Hepatocyte (in vitro differentiated cells): ENCODE results near the gene NPM3. TPM values are rescaled to one million over a fixed set of nuclear protein-coding genes. Genes with fewer than 3 reads are reported as not detected.

Source experiments
- DNase-seq: peaks from one replicate; pipeline ENCODE4 v3.0.0-alpha.2; 2016; ENCODE audit warnings: low spot score
- H2AFZ ChIP-seq: fragments of 200-600 bp; sonication (generic); 2 replicates; pipeline ENCODE4 v1.6.0; 2016; ENCODE audit warnings: antibody characterized with exemption, mild to moderate bottlenecking
- H3K27ac ChIP-seq: fragments of 200-600 bp; sonication (generic); 2 replicates; pipeline ENCODE4 v1.5.1; 2016; ENCODE audit warnings: mild to moderate bottlenecking
- H3K27me3 ChIP-seq: fragments of 200-600 bp; sonication (generic); 2 replicates; pipeline ENCODE4 v1.6.1; 2016
- H3K36me3 ChIP-seq: fragments of 200-600 bp; sonication (generic); replicated peaks from 2 replicates; pipeline ENCODE4 v1.5.1; 2016; ENCODE audit warnings: low read depth; ENCODE audit not compliant: insufficient read depth
- H3K4me1 ChIP-seq: fragments of 200-600 bp; sonication (generic); 2 replicates; pipeline ENCODE4 v1.5.1; 2016; ENCODE audit warnings: mild to moderate bottlenecking, moderate library complexity; ENCODE audit not compliant: insufficient read depth
- H3K4me2 ChIP-seq: fragments of 200-600 bp; sonication (generic); 2 replicates; pipeline ENCODE4 v1.6.0; 2016
- H3K4me3 ChIP-seq: fragments of 200-600 bp; sonication (generic); 2 replicates; pipeline ENCODE4 v1.5.1; 2016; ENCODE audit warnings: mild to moderate bottlenecking
- H3K79me2 ChIP-seq: fragments of 200-600 bp; sonication (generic); 2 replicates; pipeline ENCODE4 v1.6.0; 2017; ENCODE audit warnings: mild to moderate bottlenecking
- H3K9me2 ChIP-seq: fragments of 200-600 bp; sonication (generic); replicated peaks from 2 replicates; pipeline ENCODE4 v1.6.0; 2017; ENCODE audit warnings: mild to moderate bottlenecking; ENCODE audit not compliant: insufficient read depth
- H3K9me3 ChIP-seq: fragments of 200-600 bp; sonication (generic); 2 replicates; pipeline ENCODE4 v1.5.1; 2016; ENCODE audit warnings: low read depth, mild to moderate bottlenecking
- H4K20me1 ChIP-seq: fragments of 200-600 bp; sonication (generic); 2 replicates; pipeline ENCODE4 v1.6.0; 2016; ENCODE audit warnings: mild to moderate bottlenecking; ENCODE audit not compliant: insufficient read depth, poor library complexity, severe bottlenecking
- EZH2 ChIP-seq: fragments of 200-600 bp; sonication (generic); IDR thresholded peaks from 2 replicates; pipeline ENCODE4 v1.6.1; 2016; ENCODE audit warnings: antibody characterized with exemption, mild to moderate bottlenecking, borderline replicate concordance
- EZH2phosphoT487 ChIP-seq: fragments of 200-600 bp; sonication (generic); IDR thresholded peaks from one replicate; pipeline ENCODE4 v1.6.1; 2018; ENCODE audit warnings: antibody characterized with exemption, mild to moderate bottlenecking, low read depth, moderate library complexity; ENCODE audit not compliant: unreplicated experiment, severe bottlenecking
- WGBS: methylation state at CpG from one replicate; pipeline ENCODE4 v1.1.6; 2016; ENCODE audit warnings: low lambda C conversion rate; ENCODE audit errors: missing lambda C conversion rate; 5-methylcytosine and 5-hydroxymethylcytosine counted together
- polyA plus RNA-seq: library from polyadenylated mRNA; unstranded; fragments of >200 nt; fragmentation: Nextera tagmentation; extraction: Ambion mirVana; gene quantifications from 2 replicates; pipeline ENCODE4 v1.2.1, GENCODE V29; 2016
- total RNA-seq: library from RNA; depleted of rRNA; stranded (reverse); fragments of >200 nt; gene quantifications from 2 replicates; pipeline ENCODE4 v1.2.3, GENCODE V29; 2014
- TF ChIP-seq, protein P1 (sequence below): fragments of 200-600 bp; sonication (generic); IDR thresholded peaks from 2 replicates; pipeline ENCODE4 v1.5.1; 2016; ENCODE audit warnings: antibody characterized with exemption, mild to moderate bottlenecking; ENCODE audit not compliant: poor library complexity

Gene NPM3
- total and polyA plus RNA-seq, 2 experiments from 2014 or later = 5.1 to 69.4 TPM

DNA sequence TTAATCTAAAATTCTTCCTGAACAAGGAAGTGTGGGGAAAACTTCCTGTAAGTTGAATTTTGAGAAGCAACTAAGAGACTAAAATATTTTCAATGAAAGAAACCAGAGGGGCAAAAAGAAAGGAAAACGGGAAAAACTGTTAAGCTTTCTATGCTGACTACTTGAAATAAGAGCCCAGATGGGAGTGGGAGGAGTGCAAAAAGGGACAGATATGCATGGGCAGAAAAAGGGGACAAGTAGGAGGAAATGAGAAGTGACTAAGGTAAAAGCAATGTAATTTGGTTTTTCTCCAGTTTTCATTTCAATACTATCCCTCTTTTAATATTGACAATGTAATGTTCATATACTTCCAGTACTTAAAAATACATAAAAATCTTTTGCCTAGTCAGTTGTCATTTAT lies 23.9 kb upstream of the NPM3 start:
- no peak overlapping the region for H3K4me2 ChIP-seq
- peaks cover 58% of the 10 kb centered on the region for H4K20me1 ChIP-seq
- TF ChIP-seq, protein P1, sequence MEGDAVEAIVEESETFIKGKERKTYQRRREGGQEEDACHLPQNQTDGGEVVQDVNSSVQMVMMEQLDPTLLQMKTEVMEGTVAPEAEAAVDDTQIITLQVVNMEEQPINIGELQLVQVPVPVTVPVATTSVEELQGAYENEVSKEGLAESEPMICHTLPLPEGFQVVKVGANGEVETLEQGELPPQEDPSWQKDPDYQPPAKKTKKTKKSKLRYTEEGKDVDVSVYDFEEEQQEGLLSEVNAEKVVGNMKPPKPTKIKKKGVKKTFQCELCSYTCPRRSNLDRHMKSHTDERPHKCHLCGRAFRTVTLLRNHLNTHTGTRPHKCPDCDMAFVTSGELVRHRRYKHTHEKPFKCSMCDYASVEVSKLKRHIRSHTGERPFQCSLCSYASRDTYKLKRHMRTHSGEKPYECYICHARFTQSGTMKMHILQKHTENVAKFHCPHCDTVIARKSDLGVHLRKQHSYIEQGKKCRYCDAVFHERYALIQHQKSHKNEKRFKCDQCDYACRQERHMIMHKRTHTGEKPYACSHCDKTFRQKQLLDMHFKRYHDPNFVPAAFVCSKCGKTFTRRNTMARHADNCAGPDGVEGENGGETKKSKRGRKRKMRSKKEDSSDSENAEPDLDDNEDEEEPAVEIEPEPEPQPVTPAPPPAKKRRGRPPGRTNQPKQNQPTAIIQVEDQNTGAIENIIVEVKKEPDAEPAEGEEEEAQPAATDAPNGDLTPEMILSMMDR = no peak
- TF ChIP-seq EZH2phosphoT487 (no peak), EZH2 (no peak)
- no peaks in the 10 kb centered on the region for H3K27me3 ChIP-seq
- WGBS = 94% methylated on average over 1 of the region's 1 CpG
- H3K4me3 ChIP-seq = no peak overlapping the region
- H3K79me2 ChIP-seq = peaks cover 82% of the 10 kb centered on the region
- no peak for DNase-seq
- no peaks in the 10 kb centered on the region for H3K36me3 ChIP-seq
- no peaks in the 10 kb centered on the region for H3K9me3 ChIP-seq
- H2AFZ ChIP-seq = no peak overlapping the region
- no peaks in the 10 kb centered on the region for H3K4me1 ChIP-seq
- H3K9me2 ChIP-seq = no peaks in the 10 kb centered on the region
- no peak overlapping the region for H3K27ac ChIP-seq

DNA sequence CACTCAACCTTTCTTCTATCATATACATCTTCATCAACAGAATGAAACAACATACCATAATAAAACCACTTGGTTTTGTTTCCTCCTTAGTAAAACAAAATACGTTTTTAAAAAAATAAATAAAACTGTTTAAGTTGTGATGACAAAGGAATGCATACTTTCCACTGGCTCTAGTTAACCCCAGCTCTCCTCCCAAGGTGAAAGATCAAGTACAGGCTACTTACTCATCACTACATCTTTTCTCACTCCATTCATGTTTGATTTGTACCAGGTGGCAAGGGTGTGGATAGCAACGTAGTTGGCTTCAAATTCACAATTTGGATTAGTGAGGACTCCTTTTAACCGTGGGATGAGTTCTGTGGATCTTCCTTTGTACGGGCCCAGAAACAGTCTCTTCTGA lies 20.3 kb upstream of the NPM3 start:
- peaks cover 51% of the 10 kb centered on the region for H4K20me1 ChIP-seq
- H3K9me2 ChIP-seq = no peaks in the 10 kb centered on the region
- no peak overlapping the region for H3K27ac ChIP-seq
- no peak overlapping the region for H3K4me3 ChIP-seq
- 87% methylated on average over 4 of the region's 4 CpGs for WGBS
- no peaks in the 10 kb centered on the region for H3K9me3 ChIP-seq
- no peak overlapping the region for H2AFZ ChIP-seq
- peaks cover 79% of the 10 kb centered on the region for H3K79me2 ChIP-seq
- H3K36me3 ChIP-seq = no peaks in the 10 kb centered on the region
- no peaks in the 10 kb centered on the region for H3K27me3 ChIP-seq
- DNase-seq = no peak
- no peak overlapping the region for H3K4me2 ChIP-seq
- H3K4me1 ChIP-seq = no peaks in the 10 kb centered on the region
- TF ChIP-seq EZH2phosphoT487 (no peak), EZH2 (no peak)
- TF ChIP-seq, protein P1 = no peak

DNA sequence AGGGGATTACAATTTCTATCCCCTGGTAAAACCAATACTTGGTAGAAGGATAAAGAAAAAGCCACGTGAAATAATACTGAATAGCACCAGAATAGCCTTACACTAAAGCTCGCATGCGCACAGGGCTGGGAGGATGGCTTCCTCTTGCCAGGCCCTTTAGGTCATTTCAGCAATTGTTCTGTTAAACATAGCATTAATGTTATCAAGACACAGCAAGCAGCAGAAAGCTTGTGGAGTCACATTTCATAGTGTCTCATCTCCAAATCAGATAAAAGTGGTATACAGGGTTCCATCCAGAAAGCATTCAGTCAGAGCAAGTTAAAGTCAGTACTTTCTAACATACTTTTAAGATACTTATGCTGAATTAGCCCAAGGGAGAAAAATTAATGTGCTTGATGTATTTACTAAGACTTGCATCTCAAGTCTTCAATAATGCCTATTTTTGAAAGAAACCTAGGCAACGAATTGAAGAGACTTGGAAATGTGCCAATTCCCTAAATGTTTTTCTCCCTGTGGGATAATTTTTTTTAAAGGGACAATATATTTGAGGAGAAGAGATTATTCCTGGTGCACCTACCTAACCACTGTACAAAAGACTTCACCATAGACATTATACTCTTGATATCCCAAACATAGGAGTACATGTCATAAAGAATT lies 14.3 kb upstream of the NPM3 start:
- no peak for DNase-seq
- Histone ChIP-seq H3K36me3 (no peaks in the 10 kb centered on the region), H4K20me1 (peaks cover 67% of the 10 kb centered on the region), H3K4me1 (no peaks in the 10 kb centered on the region), H3K4me3 (no peak overlapping the region), H3K9me2 (no peaks in the 10 kb centered on the region), H3K27ac (no peak overlapping the region), H2AFZ (no peak overlapping the region), H3K79me2 (peaks cover 55% of the 10 kb centered on the region), H3K4me2 (no peak overlapping the region), H3K27me3 (no peaks in the 10 kb centered on the region), H3K9me3 (no peaks in the 10 kb centered on the region)
- whole genome bisulfite sequencing = 84% methylated on average over 4 of the region's 4 CpGs
- TF ChIP-seq EZH2 (no peak), EZH2phosphoT487 (no peak)
- TF ChIP-seq, protein P1 = no peak
